SU-DHL-6 (cell line): ENCODE results near the gene SRGAP2B.
"Not testable (repeated sequence)": the region's sequence is repeated elsewhere in the genome, so short reads cannot be mapped to it uniquely, and the experiment has no call there.

Experiments
- EZH2phosphoT487 ChIP-seq: fragments of 200-600 bp; sonication (generic), shearing (Covaris generic); conservative IDR thresholded peaks from 2 replicates; pipeline ENCODE4 v1.6.1; 2018; ENCODE audit warnings: mild to moderate bottlenecking, antibody characterized with exemption, low read length, moderate library complexity, mixed read lengths
- TF ChIP-seq, protein P1 (sequence below): fragments of 200-600 bp; sonication (generic); IDR thresholded peaks from one replicate; pipeline ENCODE4 v1.5.1; 2017; ENCODE audit warnings: antibody characterized with exemption, mild to moderate bottlenecking, low read length, moderate library complexity; ENCODE audit not compliant: insufficient read depth, poor library complexity, severe bottlenecking

DNA sequence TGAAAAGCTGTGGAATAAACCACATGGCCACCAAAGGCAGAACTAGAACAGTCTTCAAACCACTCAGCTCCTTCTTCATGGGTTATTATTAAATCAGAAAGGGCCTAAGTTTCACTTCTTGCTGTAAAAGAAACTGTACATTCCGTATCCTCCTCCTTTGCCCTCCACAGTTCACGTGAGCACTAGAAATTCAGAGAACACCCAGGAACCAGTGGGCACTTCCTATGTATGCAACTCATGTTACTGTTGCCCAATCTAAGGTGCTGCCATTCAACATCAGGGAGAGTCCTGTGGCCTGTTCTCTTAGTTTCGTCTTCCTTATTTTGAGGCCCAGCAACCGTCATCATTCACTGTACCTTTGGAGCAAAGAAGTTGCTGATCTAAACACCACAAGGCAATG, 86.7 kb downstream of the SRGAP2B start:
- TF ChIP-seq, protein P1, sequence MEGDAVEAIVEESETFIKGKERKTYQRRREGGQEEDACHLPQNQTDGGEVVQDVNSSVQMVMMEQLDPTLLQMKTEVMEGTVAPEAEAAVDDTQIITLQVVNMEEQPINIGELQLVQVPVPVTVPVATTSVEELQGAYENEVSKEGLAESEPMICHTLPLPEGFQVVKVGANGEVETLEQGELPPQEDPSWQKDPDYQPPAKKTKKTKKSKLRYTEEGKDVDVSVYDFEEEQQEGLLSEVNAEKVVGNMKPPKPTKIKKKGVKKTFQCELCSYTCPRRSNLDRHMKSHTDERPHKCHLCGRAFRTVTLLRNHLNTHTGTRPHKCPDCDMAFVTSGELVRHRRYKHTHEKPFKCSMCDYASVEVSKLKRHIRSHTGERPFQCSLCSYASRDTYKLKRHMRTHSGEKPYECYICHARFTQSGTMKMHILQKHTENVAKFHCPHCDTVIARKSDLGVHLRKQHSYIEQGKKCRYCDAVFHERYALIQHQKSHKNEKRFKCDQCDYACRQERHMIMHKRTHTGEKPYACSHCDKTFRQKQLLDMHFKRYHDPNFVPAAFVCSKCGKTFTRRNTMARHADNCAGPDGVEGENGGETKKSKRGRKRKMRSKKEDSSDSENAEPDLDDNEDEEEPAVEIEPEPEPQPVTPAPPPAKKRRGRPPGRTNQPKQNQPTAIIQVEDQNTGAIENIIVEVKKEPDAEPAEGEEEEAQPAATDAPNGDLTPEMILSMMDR = not testable (repeated sequence)
- TF ChIP-seq EZH2phosphoT487 = not testable (repeated sequence)
